Spleen (tissue), 11 donors: ENCODE results near the gene SLC18A3. TPM values are rescaled to one million over a fixed set of nuclear protein-coding genes. Genes with fewer than 3 reads are reported as not detected.

ENCODE experiments used
- DNase-seq: peaks from one replicate; pipeline ENCODE4 v3.0.0-alpha.2; 2020
- H3K27ac ChIP-seq, 8 donors: fragments of 200-600 bp; sonication (generic) in 7 of 8; 1 replicate in 4 of 8; 2 replicates in 4 of 8; pipeline versions ENCODE4 v1.5.0 to v1.8.0; 2016 to 2021; ENCODE audit warnings: inconsistent platforms in 4 of 8, mild to moderate bottlenecking in 4 of 8, moderate library complexity in 1 of 8
- H3K27me3 ChIP-seq, 7 donors: fragments of 200-600 bp; sonication (generic) in 6 of 7; replicated peaks in 1 of 7; 1 replicate in 4 of 7; 2 replicates in 3 of 7; pipeline versions ENCODE4 v1.5.0 to v1.8.0; 2016 to 2021; ENCODE audit warnings: inconsistent platforms in 3 of 7, mild to moderate bottlenecking in 1 of 7
- H3K36me3 ChIP-seq, 6 donors: fragments of 200-600 bp; sonication (generic) in 5 of 6; 1 replicate in 4 of 6; 2 replicates in 2 of 6; pipeline versions ENCODE4 v1.5.0 to v1.8.0; 2016 to 2021; ENCODE audit warnings: inconsistent platforms in 2 of 6
- H3K4me1 ChIP-seq, 6 donors: fragments of 200-600 bp; sonication (generic) in 5 of 6; 1 replicate in 3 of 6; 2 replicates in 3 of 6; pipeline versions ENCODE4 v1.5.0 to v1.8.0; 2016 to 2021; ENCODE audit warnings: inconsistent platforms in 3 of 6
- H3K4me3 ChIP-seq, 8 donors: fragments of 200-600 bp; sonication (generic) in 7 of 8; 1 replicate in 4 of 8; 2 replicates in 4 of 8; pipeline versions ENCODE4 v1.5.0 to v1.8.0; 2016 to 2021; ENCODE audit warnings: inconsistent platforms in 4 of 8, mild to moderate bottlenecking in 4 of 8, moderate library complexity in 2 of 8
- H3K9me3 ChIP-seq, 8 donors: fragments of 200-600 bp; sonication (generic) in 7 of 8; 1 replicate in 4 of 8; 2 replicates in 4 of 8; pipeline versions ENCODE4 v1.5.0 to v1.8.0; 2016 to 2021; ENCODE audit warnings: inconsistent platforms in 4 of 8
- POLR2A ChIP-seq, 3 donors: fragments of 450-650 bp; IDR thresholded peaks; one replicate each; pipeline ENCODE4 v1.5.1; 2017; ENCODE audit warnings: antibody characterized with exemption in 3 of 3, mild to moderate bottlenecking in 1 of 3
- POLR2AphosphoS5 ChIP-seq, 3 donors: sonication (generic); formaldehyde crosslinking; IDR thresholded peaks; one replicate each; pipeline ENCODE4 v1.5.1; 2017; ENCODE audit warnings: antibody characterized with exemption in 3 of 3
- WGBS, 5 donors: extraction: QIAGEN DNeasy Blood & Tissue Kit in 3 of 5; methylation state at CpG; one replicate each; pipeline versions ENCODE4 v1.1.5 to v1.1.7; 2013 to 2018; 5-methylcytosine and 5-hydroxymethylcytosine counted together
- intact Hi-C: fragments of 100-400 bp; cut with DNase I; formaldehyde crosslinking; loops from one replicate; pipeline ENCODE4 v1.15.0; 2023; ENCODE audit warnings: low total_unique reads
- polyA plus RNA-seq, 3 donors: library from polyadenylated mRNA; stranded (reverse); fragments of 200-250 nt; gene quantifications; one replicate each; pipeline ENCODE4 v1.2.1, GENCODE V29; 2013
- total RNA-seq, 7 donors: library from RNA; depleted of rRNA in 3 of 7; stranded (reverse); fragments of >200 nt in 3 of 7; fragmentation: NEBNext Ultra II Directional in 4 of 7; extraction: Animal tissue kit (Norgen Biotek cat#: 25700) in 4 of 7; gene quantifications; one replicate each; pipeline versions ENCODE4 v1.1.0 to v1.2.1, GENCODE V29; 2016 to 2021
- TF ChIP-seq, protein P1 (sequence below), 11 experiments: fragments of 200-600 bp in 7 of 11; fragments of 450-650 bp in 4 of 11; sonication (generic) in 4 of 11; IDR thresholded peaks in 8 of 11; conservative IDR thresholded peaks in 3 of 11; 1 replicate in 7 of 11; 2 replicates in 4 of 11; pipeline versions ENCODE4 v1.4.0 to v1.8.0; 2016 to 2021; ENCODE audit warnings: antibody characterized with exemption in 11 of 11, inconsistent platforms in 4 of 11, mild to moderate bottlenecking in 1 of 11
- donor health status: healthy with polysubstance abuse.
- donor health status: DM: no; HTN: no; CAD: no; lungs with moderate emphysema.
- donor health status: DM: no; HTN: no; CAD: no.
- donor health status: Bipolar disorder and iron deficiency.
- donor health status: healthy.
- donor health status: DM: no; HTN: no; CAD: no.
- donor health status: DM: yes; HTN: yes; CAD: no.

The SLC18A3 gene
- total and polyA plus RNA-seq, 10 donors, result not detected

DNA sequence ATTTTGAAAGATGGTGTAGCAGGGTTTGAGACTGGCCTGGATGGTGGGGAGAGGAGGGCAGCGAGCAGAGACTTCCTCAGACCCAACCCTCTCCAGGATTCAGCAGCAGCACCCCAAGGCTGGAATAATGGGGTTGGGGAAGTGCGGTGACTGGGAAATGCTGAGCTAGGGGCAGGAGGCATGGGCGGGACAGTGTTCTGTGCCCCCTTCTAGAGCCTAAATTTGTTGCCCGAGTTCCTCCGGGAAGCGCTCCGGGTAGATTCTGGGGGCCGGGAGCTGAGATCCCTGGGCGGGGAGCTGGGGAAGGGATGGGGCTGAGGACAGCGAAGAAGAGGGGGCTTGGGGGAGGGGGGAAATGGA, 3.8 kb downstream of the SLC18A3 start, which contains the start of gene CHAT:
CHAT (plus strand) TSS at position 156 of the 360 bp plus-strand sequence; CDS start at position 309, 153 bp downstream.
- 2 to 9% (median 4%) methylated on average over 9 to 10 of the region's 10 CpGs for WGBS, 5 donors
- Histone ChIP-seq H3K27ac (no peak within 1 kb of the TSS), H3K4me1 (peaks cover 0 to 36% (median 15%) of the 10 kb centered on the region in 6 donors), H3K27me3 (peaks cover 2 to 100% (median 76%) of the 10 kb centered on the region in 7 donors), H3K9me3 (peaks cover 0 to 18% (median 0%) of the 10 kb centered on the region in 8 donors), H3K4me3 (no peak within 1 kb of the TSS), H3K36me3 (no peaks in the 10 kb centered on the region)
- intact Hi-C loops, result no loop called here
- TF ChIP-seq POLR2A (IDR thresholded peaks at IDR 0.05) (no peak), POLR2AphosphoS5 (IDR thresholded peaks at IDR 0.05) (no peak)
- TF ChIP-seq, protein P1, sequence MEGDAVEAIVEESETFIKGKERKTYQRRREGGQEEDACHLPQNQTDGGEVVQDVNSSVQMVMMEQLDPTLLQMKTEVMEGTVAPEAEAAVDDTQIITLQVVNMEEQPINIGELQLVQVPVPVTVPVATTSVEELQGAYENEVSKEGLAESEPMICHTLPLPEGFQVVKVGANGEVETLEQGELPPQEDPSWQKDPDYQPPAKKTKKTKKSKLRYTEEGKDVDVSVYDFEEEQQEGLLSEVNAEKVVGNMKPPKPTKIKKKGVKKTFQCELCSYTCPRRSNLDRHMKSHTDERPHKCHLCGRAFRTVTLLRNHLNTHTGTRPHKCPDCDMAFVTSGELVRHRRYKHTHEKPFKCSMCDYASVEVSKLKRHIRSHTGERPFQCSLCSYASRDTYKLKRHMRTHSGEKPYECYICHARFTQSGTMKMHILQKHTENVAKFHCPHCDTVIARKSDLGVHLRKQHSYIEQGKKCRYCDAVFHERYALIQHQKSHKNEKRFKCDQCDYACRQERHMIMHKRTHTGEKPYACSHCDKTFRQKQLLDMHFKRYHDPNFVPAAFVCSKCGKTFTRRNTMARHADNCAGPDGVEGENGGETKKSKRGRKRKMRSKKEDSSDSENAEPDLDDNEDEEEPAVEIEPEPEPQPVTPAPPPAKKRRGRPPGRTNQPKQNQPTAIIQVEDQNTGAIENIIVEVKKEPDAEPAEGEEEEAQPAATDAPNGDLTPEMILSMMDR (IDR thresholded peaks at IDR 0.05 in 8 of 11, conservative IDR thresholded peaks at IDR 0.05 in 3 of 11), result no peak
- peak; percentile 47 for DNase-seq

DNA sequence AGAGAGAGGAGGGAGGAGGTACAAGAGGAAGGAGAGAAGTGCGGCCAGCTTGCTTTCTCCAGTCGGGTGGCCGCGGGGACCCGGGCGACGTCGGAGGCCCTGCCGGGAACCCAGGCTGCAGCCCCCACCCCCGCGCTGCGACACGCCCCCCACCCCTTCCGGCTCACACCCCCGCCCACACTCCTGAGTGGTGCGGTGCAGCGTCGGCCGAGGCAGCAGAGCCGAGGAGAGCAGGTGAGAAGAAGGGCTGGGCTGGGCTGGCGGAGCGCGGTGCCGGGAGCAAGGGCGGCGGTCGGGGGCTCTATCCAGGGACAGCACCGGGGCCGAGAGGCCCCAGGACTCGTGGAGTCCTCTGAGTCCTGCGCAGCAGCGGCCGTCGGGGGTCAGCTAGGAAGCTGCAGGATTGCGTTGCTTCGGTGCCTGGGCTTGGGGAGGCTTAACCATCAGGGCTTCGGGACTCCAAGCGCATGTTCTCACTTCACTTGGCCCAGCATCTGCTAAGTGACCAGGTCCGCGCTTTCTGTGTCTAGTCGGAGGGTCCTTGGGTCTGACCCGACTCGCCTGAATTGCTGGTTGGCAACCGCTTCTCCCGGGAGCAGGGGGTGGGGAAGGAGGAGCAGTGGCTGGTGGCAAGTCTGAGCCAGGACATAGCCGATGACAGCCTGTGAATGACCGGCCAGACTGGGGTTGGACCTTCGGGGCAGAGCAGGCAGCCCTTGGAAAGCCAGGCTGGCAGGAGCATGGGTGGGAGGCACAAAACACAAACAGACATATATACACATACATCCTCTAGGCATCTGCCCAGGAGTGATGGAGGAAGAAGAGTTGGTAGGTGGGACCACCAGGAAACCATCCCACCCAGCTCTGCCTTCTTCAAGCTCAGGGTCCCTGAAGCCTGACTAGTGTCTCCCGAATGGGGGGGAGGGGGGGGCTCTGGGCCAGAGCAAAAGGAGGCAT, 4.4 kb downstream of the SLC18A3 start:
- H3K9me3 ChIP-seq, result peaks cover 0 to 18% (median 0%) of the 10 kb centered on the region in 8 donors
- TF ChIP-seq POLR2A (IDR thresholded peaks at IDR 0.05) (no peak), POLR2AphosphoS5 (IDR thresholded peaks at IDR 0.05) (no peak)
- TF ChIP-seq, protein P1 (IDR thresholded peaks at IDR 0.05 in 8 of 11, conservative IDR thresholded peaks at IDR 0.05 in 3 of 11), result no peak
- WGBS, 5 donors, result 6 to 10% (median 9%) methylated on average over 38 to 49 of the region's 49 CpGs
- no peak overlapping the region for H3K27ac ChIP-seq
- peaks cover 0 to 32% (median 15%) of the 10 kb centered on the region in 6 donors for H3K4me1 ChIP-seq
- no peaks in the 10 kb centered on the region for H3K36me3 ChIP-seq
- H3K4me3 ChIP-seq, result no peak overlapping the region
- H3K27me3 ChIP-seq, result peaks cover 2 to 100% (median 69%) of the 10 kb centered on the region in 7 donors
- intact Hi-C loops, result no loop called here
- DNase-seq, result peak; percentile 61

DNA sequence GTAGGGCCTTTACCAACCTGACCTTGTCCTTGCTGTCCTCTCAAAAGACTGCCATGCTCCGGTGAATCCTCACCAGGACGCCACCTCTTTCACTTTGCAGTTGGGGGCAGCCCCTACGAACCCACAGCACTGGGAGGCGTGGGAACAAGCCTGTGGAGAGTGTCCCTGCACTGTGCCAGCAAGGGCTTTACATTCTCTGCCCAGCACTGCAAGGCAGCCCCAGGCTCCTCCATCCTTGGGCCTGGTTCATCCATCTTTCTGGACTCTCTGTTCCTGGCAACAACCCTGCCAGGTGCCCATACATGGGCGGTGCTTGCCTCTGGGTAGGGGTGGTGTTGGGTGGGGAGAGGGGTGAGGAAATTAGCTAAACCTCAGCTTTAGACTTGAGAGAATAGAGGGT, 5.1 kb downstream of the SLC18A3 start:
- intact Hi-C loops, result no loop called here
- WGBS, 5 donors, result 65 to 80% (median 70%) methylated on average over 3 to 5 of the region's 5 CpGs
- TF ChIP-seq POLR2AphosphoS5 (IDR thresholded peaks at IDR 0.05), result no peak
- no peak overlapping the region for H3K27ac ChIP-seq
- H3K9me3 ChIP-seq, result peaks cover 0 to 18% (median 0%) of the 10 kb centered on the region in 8 donors
- no peak overlapping the region for H3K4me3 ChIP-seq
- peaks cover 0 to 25% (median 10%) of the 10 kb centered on the region in 6 donors for H3K4me1 ChIP-seq
- peaks cover 2 to 100% (median 62%) of the 10 kb centered on the region in 7 donors for H3K27me3 ChIP-seq
- peak; percentile 49 for DNase-seq
- H3K36me3 ChIP-seq, result no peaks in the 10 kb centered on the region

DNA sequence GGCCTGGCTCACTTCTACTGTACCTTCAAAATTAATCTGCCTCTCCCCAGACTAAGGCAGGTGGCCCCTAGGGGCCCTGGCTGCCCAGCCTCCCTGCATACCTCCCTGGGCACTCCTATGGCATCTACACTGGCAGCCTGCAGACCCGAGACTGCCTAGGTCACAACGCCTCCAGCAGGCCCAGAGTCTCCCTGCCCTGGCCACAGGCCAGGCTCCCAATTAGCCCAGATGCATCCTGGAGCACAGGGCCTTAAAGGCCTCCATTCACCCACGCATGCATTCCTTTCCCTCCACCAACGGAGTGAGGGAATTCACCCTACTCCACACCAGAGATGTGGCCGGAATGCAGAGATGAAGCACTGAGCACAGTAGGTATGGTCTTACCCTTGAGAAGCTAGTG, 5.6 kb downstream of the SLC18A3 start:
- peaks cover 0 to 14% (median 0%) of the 10 kb centered on the region in 8 donors for H3K9me3 ChIP-seq
- H3K27ac ChIP-seq, result no peak overlapping the region
- no peaks in the 10 kb centered on the region for H3K36me3 ChIP-seq
- intact Hi-C loops, result no loop called here
- no peak overlapping the region for H3K4me3 ChIP-seq
- DNase-seq, result peak; percentile 49
- peaks cover 0 to 20% (median 5%) of the 10 kb centered on the region in 6 donors for H3K4me1 ChIP-seq
- H3K27me3 ChIP-seq, result peaks cover 2 to 100% (median 57%) of the 10 kb centered on the region in 7 donors
- TF ChIP-seq, protein P1 (IDR thresholded peaks at IDR 0.05 in 8 of 11, conservative IDR thresholded peaks at IDR 0.05 in 3 of 11), result no peak
- TF ChIP-seq POLR2A (IDR thresholded peaks at IDR 0.05) (no peak), POLR2AphosphoS5 (IDR thresholded peaks at IDR 0.05) (no peak)
- WGBS, 5 donors, result 68 to 78% (median 71%) methylated on average over 5 of the region's 5 CpGs
